K562 (cell line): ENCODE measurements around the gene ZNF331. TPM values are rescaled to one million over a fixed set of nuclear protein-coding genes. Genes with fewer than 3 reads are reported as not detected.

Experiments used
- ARID2 ChIP-seq: fragments of 450-650 bp; IDR thresholded peaks from 2 replicates; pipeline ENCODE4 v1.6.1; 2017; ENCODE audit warnings: antibody characterized with exemption, mild to moderate bottlenecking
- ATF7 ChIP-seq: fragments of 450-650 bp; IDR thresholded peaks from 2 replicates; pipeline ENCODE4 v1.7.1; 2014; ENCODE audit warnings: mild to moderate bottlenecking, moderate library complexity
- BACH1 ChIP-seq: fragments of 200-800 bp; sonication (Bioruptor generic); IDR thresholded peaks from 2 replicates; pipeline ENCODE4 v1.6.1; 2016; ENCODE audit warnings: missing genetic modification characterization, missing compliant biosample characterization
- CTBP1 ChIP-seq: fragments of 450-650 bp; IDR thresholded peaks from 2 replicates; pipeline ENCODE4 v1.6.1; 2016; ENCODE audit warnings: borderline replicate concordance
- CTCFL ChIP-seq: IDR thresholded peaks from 2 replicates; pipeline ENCODE4 v1.6.1; 2011; ENCODE audit warnings: borderline replicate concordance, low read depth, mild to moderate bottlenecking, moderate library complexity, low read length; ENCODE audit not compliant: insufficient read depth, poor library complexity, severe bottlenecking
- DPF2 ChIP-seq: fragments of 450-650 bp; IDR thresholded peaks from 2 replicates; pipeline ENCODE4 v1.6.1; 2016
- GABPB2 ChIP-seq: fragments of 250-450 bp; sonication (Bioruptor Pico); conservative IDR thresholded peaks from 2 replicates; pipeline ENCODE4 v1.5.1; 2021; ENCODE audit warnings: mild to moderate bottlenecking
- HMG20B ChIP-seq: fragments of 250-450 bp; sonication (Bioruptor Pico); IDR thresholded peaks from 2 replicates; pipeline ENCODE4 v1.5.0; 2021; ENCODE audit warnings: mild to moderate bottlenecking
- KAT7 ChIP-seq: sonication (generic); formaldehyde crosslinking; IDR thresholded peaks from 2 replicates; pipeline ENCODE4 v1.8.0; 2022; ENCODE audit warnings: missing genetic modification reagents, mild to moderate bottlenecking, borderline replicate concordance
- KDM2B ChIP-seq: fragments of 250-450 bp; sonication (Bioruptor Pico); IDR thresholded peaks from 2 replicates; pipeline ENCODE4 v1.8.0; 2021; ENCODE audit warnings: mild to moderate bottlenecking, moderate library complexity
- PREB ChIP-seq: sonication (generic); formaldehyde crosslinking; IDR thresholded peaks from 2 replicates; pipeline ENCODE4 v1.8.1; 2023; ENCODE audit warnings: mild to moderate bottlenecking, missing genetic modification reagents
- SAFB2 ChIP-seq: fragments of 200-400 bp; formaldehyde crosslinking; IDR thresholded peaks from 2 replicates; pipeline ENCODE4 v1.6.1; 2018; ENCODE audit warnings: borderline replicate concordance, low read length, low read depth, moderate library complexity; ENCODE audit not compliant: severe bottlenecking
- SRSF3 ChIP-seq: fragments of 200-400 bp; formaldehyde crosslinking; IDR thresholded peaks from 2 replicates; pipeline ENCODE4 v1.6.1; 2016; ENCODE audit warnings: mild to moderate bottlenecking, low read length, moderate library complexity; ENCODE audit not compliant: insufficient read depth
- TAF1 ChIP-seq: IDR thresholded peaks from 2 replicates; pipeline ENCODE4 v1.6.1; 2011; ENCODE audit warnings: mild to moderate bottlenecking, low read length, moderate library complexity; ENCODE audit not compliant: insufficient read depth, control insufficient read depth, severe bottlenecking; ENCODE audit errors: extremely low read depth
- THAP12 ChIP-seq: fragments of 250-450 bp; sonication (Bioruptor Pico); IDR thresholded peaks from 2 replicates; pipeline ENCODE4 v1.9.0; 2021; ENCODE audit warnings: mild to moderate bottlenecking, inconsistent platforms
- USF2 ChIP-seq: sonication (generic); formaldehyde crosslinking; IDR thresholded peaks from 2 replicates; pipeline ENCODE4 v1.5.0; 2020; ENCODE audit warnings: missing genetic modification reagents
- ZNF124 ChIP-seq: sonication (generic); formaldehyde crosslinking; IDR thresholded peaks from 2 replicates; pipeline ENCODE4 v1.8.1; 2022; ENCODE audit warnings: missing genetic modification reagents
- ZNF76 ChIP-seq: fragments of 250-450 bp; sonication (Bioruptor Pico); IDR thresholded peaks from 2 replicates; pipeline ENCODE4 v1.4.0; 2020; ENCODE audit warnings: mild to moderate bottlenecking, moderate library complexity, borderline replicate concordance
- ZNF764 ChIP-seq: fragments of 250-450 bp; sonication (Bioruptor Pico); IDR thresholded peaks from 2 replicates; pipeline ENCODE4 v1.4.0; 2020; ENCODE audit warnings: low read depth, mild to moderate bottlenecking, moderate library complexity
- ZSCAN32 ChIP-seq: fragments of 450-650 bp; formaldehyde crosslinking; IDR thresholded peaks from 2 replicates; pipeline ENCODE4 v1.4.0; 2020; ENCODE audit warnings: mild to moderate bottlenecking, moderate library complexity
- polyA plus RNA-seq, 8 experiments: library from polyadenylated mRNA; depleted of rRNA in 4 of 8; stranded (reverse) in 5 of 8; unstranded in 3 of 8; fragments of >200 nt; fragmentation: Nextera tagmentation in 2 of 8; fragmentation: Illumina TruSeq in 1 of 8; extraction: Ambion mirVana in 2 of 8; extraction: Trizol in 1 of 8; gene quantifications; 2 replicates each; pipeline versions ENCODE4 v1.2.1 to v1.2.3, GENCODE V29; 2011 to 2014; ENCODE audit warnings: inconsistent platforms in 1 of 8, missing spikeins in 1 of 8
- total RNA-seq, 7 experiments: library from RNA; depleted of rRNA in 6 of 7; stranded (reverse); fragments of >200 nt in 6 of 7; fragmentation: Illumina TruSeq in 2 of 7; extraction: Trizol in 2 of 7; gene quantifications; 2 replicates each; pipeline versions ENCODE4 v1.2.1 to v1.2.3, GENCODE V29; 2011 to 2021; ENCODE audit warnings: low replicate concordance in 1 of 7
- TF ChIP-seq, protein P1 (sequence below): sonication (generic); formaldehyde crosslinking; IDR thresholded peaks from 2 replicates; pipeline ENCODE4 v1.8.0; 2022; ENCODE audit warnings: mild to moderate bottlenecking, low read depth, missing genetic modification reagents

ZNF331 gene
- total and polyA plus RNA-seq, 9 of the 15 experiments (the other 6 are each of a cell fraction or from before 2014, with no cell fraction given), result 0.23 to 2.7 (median 0.76) TPM

DNA sequence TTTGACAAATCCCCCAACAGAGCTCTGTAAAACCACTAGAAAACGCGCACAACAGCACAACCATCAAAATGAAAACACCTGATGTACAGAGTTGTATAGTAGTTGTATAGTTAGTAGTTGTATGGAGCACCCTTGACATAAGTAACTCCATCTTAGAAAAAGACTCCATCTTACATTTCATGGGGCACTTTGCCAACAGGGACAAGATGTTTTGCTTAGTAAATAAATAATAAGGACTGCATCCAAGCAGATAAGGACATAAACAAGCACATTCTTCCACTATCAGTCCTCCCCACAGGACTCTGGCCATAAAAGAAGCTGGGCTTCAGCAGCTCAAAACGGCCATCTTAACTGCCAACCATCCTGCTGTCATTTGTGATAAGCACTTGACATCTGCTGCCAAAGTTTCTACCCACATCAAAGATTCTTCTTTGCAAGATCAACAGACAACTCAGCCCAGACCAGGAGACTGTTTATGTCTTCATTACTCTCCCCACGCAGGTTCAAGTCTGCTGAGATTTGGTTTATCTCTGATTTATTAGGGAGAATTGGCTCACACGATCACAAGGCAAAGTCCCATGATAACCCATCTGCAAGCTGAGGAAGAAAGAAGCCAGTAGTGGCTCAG, 20.7 kb upstream of the ZNF331 start (continued):
- TF ChIP-seq PREB (no peak), TAF1 (no peak), ATF7 (no peak), KDM2B (CRISPR knock-in tag) (peak; percentile 81; the same call in 1 of the 2 replicates), KAT7 (CRISPR knock-in tag) (no peak), ZNF764 (CRISPR knock-in tag) (no peak), ZNF124 (CRISPR knock-in tag) (no peak), ARID2 (no peak), SAFB2 (no peak), BACH1 (tag) (peak; percentile 27; the same call in 1 of the 2 replicates), CTCFL (no peak), DPF2 (no peak), USF2 (CRISPR knock-in tag) (no peak), ZSCAN32 (CRISPR knock-in tag) (0 out of 2 replicates have a peak, but pooled peaks have one; percentile 62), GABPB2 (no peak), HMG20B (no peak), SRSF3 (no peak), CTBP1 (no peak), THAP12 (CRISPR knock-in tag) (no peak), ZNF76 (CRISPR knock-in tag) (peak; percentile 95)
- TF ChIP-seq, protein P1, sequence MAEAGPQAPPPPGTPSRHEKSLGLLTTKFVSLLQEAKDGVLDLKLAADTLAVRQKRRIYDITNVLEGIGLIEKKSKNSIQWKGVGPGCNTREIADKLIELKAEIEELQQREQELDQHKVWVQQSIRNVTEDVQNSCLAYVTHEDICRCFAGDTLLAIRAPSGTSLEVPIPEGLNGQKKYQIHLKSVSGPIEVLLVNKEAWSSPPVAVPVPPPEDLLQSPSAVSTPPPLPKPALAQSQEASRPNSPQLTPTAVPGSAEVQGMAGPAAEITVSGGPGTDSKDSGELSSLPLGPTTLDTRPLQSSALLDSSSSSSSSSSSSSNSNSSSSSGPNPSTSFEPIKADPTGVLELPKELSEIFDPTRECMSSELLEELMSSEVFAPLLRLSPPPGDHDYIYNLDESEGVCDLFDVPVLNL (CRISPR knock-in tag), result no peak
